HG03469 (cell line): ENCODE measurements around the gene AP5S1.
A peak's percentile ranks its signal among the peaks of the same experiment; 100 is the strongest.

Experiments used
- ATAC-seq: cut with Tn5 transposase; IDR thresholded peaks from one replicate; pipeline ENCODE4 v1.9.1; 2021; ENCODE audit warnings: mild to moderate bottlenecking, moderate library complexity, moderate number of reproducible peaks; ENCODE audit not compliant: unreplicated experiment

The AP5S1 gene, protein sequence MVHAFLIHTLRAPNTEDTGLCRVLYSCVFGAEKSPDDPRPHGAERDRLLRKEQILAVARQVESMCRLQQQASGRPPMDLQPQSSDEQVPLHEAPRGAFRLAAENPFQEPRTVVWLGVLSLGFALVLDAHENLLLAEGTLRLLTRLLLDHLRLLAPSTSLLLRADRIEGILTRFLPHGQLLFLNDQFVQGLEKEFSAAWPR

DNA sequence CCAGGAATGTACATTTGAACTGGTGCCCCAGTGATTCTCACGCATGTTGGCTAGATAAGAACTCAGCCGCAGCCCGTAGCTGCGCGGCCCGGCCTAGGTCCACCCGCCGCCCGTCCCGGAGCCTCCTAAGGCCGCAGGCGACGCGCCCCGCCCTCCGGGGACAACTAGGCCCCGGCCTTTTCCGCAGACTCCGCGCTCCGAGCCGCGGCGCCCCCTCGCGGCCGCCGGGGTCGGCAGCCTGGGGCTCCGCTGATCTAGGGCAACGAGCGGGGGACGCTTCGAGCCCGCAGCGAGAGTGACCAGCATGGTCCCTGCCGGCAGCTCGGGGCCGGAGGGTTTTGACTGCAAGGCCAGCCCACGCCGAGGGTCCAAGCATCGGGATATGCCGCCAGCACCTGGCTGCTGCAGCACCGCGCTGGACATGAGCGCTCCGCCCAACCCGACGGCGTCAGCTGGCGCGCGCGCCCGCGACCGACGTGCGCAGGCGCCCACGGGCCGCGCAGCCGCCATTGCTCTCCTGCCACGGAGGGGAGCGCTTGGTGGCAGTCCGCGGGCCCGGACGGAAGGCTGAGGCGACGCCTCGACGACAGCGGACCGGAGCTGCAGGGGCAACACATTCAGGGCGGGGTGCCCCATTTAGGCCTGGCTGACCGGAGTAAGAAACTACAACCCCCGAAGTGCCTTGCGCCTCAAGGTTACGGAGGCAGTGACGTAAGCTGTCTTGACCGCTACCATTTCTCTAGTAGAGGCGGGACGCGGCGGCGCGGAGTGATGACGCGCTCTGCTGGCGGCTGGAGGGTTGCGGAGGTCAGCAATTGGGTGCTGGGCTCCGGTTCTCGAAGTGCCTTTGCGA is at the start of gene AP5S1:
TSS of gene AP5S1 (plus strand) at position 500 of the 853 bp plus-strand sequence. CDS start 1,571 bp downstream, outside the sequence.
- ATAC-seq: peak; percentile 61

DNA sequence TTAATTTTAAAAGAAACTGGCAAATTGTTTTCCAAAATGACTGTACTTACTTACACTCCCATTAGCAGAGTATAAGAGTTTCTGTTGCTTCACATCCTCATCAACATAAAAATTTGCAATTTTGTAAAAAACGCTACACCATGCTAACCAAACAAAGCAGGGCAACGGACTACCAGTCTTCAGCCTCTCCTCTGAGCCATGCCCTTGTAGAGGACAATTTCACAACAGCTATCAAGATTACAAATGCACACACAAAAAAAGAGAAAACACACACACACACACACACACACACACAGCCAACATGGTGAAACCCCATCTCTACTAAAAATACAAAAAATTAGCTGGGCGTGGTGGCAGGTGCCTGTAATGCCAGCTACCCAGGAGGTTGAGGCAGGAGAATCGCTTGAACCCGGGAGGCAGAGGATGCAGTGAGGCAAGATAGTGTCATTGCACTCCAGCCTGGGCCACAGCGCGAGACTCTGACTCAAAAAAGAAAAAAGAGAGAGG is 48.7 kb upstream of the AP5S1 start:
- no peak for ATAC-seq

DNA sequence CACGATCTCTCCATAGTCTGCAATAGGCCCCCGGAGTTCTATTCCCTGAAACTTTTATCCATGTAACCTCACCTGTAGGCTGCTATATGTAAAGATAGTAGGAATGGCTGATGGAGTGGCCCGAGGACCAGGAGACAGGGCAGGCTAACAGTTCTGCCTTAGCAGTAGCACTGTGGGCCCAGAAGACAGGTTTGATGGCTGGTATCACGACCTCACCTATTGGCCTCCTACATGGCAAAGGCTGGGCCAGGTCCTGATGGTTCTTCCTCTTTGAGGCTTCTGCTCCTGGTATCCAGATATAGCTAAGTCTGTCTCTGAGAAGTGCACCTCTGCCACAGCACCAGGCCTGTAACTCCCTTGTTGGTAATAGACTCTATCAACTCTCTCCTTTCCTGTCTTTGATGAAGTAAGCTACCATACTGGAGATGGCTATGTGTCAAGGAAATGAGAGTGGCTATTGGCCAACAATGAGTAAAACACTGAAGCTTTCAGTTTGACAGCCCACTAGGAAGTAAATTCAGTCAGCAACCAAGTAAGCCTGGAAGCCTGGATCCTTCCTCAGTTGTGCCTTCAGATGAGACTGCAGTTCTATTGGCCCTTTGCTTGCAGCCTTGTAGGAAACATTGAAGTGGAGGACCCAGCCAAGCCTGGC is 44.8 kb upstream of the AP5S1 start:
- no peak for ATAC-seq

DNA sequence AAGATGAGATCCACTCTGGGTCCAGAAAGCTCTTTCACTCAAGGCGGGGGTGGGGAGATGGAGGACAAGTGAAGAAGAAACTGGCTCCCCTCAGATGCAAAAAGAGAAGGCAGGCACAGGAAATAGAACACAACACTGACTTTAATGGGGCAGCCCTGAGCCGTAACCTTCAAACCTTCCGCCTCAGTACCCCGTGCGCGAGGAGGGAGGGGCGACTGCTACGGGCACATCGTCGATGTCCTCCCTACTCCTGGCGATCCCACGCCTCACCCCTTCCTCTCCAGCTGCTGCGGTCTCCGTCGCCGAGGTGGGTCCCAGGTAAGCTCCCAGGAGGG is 43.0 kb upstream of the AP5S1 start:
- no peak for ATAC-seq

DNA sequence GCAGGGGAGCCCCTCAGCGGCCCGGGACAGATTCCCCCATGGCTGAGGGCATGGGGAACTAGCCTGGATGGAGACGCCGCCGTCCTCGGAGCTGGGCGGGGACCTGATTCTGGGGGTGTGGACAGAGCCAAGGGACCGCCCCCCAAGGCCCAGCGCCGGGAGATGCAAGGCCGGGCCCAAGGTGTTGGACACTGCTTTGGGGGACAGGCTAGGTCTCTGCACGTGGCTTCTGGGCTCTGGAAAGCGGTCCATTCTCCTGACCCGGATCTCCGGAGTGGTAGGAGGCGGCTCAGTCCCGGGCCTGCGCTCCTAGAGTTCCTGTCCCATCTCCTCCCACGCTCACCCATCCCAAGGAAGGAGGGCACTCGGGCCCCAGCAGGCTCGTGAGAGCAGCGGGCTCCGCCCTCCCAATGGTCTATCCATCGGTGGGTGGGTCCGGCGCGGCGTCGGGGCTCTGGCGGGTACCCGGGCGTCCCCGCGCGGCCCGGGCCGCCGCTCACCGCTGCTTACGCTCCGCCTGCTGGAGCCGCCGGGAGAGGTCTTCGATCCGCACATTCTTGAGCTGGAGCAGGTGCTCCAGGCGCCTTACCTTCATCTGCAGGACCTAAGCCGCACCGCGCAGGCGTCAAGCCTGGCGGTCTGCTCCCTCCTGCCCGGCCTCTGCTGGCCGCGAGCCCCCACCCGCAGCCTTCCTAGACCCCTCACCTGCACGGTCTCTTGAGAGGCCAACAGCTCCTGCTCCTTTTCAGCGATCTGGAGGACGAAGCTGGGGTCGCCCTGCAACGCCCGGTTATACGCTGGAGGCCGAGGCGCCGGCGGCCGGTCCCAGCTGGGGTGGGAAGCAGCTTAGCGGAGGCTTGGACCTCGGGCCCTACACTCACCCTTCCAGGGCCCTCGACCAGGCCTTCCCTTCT is 42.4 kb upstream of the AP5S1 start:
- ATAC-seq: no peak

DNA sequence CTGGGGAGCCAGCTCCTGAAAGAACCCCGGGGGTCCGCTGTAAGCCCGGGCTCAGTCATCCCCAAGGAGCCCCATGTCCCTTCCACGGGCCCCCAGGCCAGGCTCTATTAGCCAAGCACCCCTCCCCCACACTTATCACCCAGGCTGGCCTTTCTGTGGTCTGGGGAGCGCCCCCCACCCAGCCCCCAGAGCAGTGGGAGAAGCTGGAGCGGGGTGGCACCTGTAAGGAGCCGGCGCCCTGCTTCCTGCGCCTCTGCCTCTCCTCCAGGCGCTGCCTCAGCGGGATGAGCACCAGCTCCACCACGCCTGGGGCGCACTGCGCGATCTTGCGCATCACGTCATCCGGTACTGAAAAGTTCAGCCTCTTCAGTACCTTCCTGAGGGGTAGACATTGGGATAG is 41.4 kb upstream of the AP5S1 start:
- ATAC-seq: no peak

DNA sequence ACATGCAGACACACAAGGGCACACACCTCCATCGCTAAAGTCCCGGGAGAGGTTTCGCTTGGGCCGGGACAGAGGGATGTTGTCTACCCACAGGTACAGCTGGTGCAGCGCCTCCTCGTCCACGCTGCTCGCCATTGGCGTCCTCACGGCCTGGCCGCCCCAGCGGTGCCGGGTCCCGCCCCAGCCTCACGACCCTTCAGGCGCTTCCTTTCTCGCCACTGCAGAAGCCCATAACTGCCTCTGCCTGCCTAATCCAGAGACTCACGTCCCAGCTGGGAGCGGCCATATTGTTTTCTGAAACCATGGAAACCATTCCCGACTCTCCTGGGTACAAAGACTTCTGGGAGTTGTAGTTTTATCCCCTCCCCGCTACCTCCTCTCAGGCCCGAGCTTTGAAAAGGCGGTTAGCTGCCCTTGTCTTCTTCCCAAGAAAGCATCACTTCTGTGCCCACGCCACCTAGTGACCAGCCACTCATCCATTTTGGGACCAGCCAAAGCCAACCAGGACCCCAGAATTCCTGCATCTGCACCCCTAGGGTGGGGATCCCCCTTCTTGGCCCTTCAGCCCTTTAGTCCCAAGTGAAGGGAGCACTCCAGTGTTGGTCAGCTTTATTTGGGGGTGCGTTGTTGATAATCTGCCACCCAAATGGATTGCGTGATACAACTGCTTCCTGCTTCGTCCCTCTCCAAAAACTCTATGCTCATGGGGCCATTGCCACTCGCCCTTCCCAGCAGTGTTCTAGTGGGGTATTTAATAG is 39.0 kb upstream of the AP5S1 start, which contains the start of gene SPEF1:
TSS of gene SPEF1 (minus strand) at position 296 of the 758 bp plus-strand sequence. CDS start at position 135, 161 bp downstream.
- ATAC-seq: peak; percentile 49

DNA sequence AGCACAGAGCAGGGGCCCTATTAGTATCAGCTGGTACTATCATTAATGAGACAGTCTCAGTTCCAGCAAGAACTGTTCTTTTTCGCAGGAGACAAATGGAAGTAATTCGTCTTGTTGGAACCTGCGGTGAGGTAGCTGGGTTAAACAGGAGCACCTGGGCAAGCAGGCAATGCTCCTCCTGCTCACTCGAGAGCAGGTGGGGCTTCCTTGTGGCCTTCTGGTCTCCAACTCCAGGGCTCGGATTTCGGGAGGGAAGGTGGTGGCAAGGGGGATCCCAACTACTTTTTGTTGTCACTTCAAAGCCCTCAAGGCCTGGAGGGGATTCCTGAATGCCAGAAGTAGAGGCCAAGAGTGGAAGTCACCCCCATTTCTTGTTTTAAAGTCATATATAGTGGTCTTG is 37.8 kb upstream of the AP5S1 start:
- ATAC-seq: no peak

DNA sequence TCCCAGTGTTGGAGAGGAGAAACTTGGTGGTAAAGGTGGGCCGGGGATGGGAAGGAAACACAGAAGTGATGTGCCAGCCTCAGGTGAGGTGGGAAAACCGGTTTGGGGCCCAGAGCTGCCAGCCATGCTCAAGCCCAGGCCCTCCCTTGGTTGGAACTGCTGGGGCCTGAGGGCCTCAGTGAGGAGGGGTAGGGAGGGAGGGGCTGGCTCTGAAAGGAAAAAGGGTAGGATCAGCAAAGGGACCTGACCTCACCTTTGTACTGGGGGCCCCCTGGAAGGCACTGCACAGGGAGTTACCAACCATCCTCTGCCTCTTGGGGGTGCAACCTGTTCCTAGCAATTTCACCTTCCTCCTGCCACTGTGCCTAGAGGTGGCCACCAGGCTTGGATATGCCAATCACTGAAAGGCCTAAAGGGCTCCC is 37.3 kb upstream of the AP5S1 start:
- ATAC-seq: no peak

DNA sequence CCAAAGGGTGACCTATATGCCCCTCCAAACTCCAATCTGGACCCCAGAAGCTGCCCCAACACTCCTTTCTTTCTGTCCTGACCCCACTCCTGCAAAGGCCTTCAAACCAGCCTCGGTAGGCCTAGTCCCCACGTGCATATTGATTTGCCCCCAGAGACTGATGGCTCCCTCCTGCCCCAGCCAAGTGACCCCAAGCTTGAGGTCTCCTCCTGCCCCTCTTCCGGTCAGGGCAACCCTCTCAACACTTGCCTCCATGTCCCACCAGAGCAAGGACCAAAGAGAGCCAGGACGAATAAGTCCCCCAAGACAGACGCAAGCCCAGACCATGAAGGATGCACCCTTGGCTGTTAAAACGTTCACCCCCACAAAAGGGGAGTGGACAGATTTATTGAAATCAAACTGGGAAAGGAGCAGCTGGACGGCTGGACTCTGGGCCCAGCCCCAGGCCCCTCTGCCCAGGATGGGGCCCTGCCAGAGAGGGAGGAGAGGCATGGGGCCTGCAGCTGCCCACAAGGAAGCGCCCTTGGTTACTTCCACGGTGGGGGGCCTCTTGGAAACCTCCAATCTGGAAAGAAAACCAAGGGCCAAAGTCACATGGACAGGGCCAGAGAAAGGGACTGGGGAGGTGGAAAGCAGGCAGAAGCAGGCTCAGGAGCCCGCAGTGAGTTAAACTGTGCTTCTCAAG is 36.7 kb upstream of the AP5S1 start:
- no peak for ATAC-seq

DNA sequence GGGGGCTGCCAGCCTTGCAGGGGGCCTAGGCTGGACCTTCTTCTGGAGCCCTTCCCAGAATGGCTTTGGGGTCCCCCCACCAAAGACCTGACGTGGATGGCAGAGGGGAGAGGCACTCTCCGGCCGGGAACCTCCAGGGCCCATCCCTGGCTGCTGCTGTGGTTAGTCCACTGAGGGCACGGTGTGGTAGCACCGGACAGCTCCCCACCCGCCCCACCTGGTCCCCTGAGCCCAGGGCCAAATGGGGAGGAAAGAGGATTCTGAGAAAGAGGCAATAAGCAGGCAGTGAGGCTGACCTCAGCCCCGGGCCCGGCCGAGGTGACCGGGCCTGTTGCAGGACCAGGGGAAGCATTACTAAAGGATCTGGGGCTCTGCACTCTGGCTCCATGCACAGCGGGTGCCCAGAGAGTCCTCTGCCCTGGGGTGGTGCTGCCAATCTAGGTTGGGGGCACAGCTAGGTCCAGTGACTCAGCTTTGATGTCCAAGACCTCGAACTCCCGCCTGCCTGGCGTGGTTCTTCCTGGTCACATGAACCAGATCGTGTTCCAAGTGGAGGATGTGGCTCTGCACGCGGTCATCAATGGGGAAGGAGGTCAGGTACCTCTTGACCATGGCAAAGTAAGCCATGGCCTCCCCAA is 36.0 kb upstream of the AP5S1 start:
- no peak for ATAC-seq

DNA sequence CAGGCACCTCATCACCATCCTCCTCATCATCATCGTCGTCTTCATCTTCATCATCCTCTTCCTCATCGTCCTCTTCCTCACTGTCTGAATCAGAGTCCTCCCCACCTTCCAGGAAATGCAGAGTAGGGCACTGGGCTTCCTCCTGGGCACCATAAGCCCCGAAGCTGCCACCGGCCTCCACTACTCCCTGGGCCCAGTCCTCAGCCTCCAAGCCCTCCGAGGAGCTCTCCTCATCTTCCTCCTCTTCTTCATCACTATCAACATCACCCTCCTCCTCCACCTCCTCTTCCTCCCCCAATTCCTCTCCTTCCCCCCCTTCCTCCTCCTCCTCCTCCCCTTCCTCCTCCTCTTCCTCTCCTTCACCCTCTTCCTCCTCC is 35.5 kb upstream of the AP5S1 start:
- ATAC-seq: no peak

DNA sequence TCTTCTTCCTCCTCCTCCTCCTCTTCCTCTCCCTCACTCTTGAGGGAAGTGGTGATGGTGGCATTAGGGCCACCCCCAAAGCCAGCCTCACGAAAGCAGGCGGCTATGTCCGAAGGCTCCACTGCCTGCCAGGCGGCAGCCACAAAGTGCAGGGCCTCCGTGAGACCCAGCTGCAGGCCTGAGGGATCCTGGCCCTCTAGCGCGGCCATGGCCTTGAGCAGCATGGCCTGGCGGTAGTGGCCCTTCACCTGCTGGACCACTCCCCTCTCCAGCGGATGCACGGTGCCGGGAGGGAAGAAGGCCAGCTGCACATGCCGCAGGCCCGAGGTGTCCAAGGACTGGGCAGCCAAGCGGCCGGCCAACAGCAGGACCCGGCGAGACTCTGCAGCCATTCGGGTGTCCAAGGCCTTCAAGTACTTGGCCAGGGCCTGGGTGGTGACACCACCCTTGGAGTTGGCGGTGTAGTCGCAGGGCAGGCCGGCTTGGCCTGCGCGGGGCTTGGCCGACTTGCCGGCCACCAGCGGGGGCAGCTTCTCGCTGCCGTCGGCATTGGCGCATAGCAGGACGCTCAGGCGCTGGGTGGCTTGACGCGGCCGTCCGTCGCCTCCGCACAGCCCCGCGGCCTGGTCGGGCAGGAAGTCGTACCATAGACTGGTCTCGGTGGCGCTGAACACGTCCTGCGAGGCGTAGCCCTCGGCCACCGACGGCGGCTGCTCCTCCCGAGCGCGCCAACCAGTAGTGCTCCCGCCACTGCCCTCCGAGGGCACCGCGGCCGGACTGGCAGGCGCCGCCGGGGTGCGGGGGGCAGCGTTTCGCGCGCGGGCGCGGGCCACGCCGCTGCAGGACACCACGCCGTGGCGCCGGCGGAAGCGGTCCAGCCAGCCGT is 34.9 kb upstream of the AP5S1 start:
- no peak for ATAC-seq

DNA sequence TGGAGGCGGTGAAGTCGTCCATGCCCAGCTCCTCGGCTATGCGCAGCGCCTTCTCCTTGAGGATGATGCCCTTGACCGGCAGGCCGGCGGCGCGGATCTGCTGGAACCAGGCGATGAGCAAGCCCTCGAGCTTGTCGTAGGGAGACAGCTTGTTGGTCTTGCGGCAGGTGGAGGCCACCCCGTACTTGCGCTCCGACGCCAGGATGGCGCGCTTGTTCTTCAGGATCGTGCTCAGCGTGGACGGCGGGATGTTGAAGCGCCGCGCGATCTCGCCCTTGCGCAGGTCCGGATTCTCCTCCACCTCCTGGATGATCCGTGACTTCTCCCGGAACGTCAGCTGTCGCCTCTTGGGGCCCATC is 34.2 kb upstream of the AP5S1 start:
- ATAC-seq: no peak

DNA sequence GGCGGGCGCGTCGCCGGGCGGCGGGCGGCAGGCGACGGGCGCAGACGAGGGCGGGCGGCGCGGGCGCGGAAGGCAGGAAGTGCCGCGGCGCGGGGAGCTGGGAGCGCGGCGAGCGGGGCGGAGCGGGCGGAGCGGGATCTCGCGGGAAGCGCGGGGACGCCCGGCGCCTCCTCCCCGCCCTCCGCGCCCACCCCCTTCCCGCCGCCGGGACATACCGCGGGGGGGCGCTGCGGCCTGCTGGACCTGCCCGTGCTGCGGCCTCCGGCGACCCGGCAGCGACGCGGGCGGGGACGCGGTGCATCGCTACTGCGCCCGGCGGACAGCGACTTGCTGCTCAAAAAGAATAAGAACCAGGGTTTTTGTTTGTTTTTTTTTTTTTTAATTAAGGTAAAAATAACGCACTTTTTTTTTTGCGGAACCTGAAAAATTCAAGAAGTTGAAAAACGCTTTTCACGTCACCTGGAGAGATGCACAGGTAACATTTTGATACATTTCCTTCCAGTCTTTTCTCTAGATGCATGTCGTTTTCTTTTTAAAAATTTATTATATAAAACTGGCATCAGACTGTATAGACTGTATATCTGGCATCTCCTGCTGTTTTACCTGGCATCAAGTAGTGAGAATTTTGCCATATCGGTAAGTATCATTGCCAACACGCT is 33.6 kb upstream of the AP5S1 start, which contains the start of gene CENPB:
TSS of gene CENPB (minus strand) at position 76 of the 659 bp plus-strand sequence. CDS start 257 bp downstream, outside the sequence.
- peak; percentile 63 for ATAC-seq

DNA sequence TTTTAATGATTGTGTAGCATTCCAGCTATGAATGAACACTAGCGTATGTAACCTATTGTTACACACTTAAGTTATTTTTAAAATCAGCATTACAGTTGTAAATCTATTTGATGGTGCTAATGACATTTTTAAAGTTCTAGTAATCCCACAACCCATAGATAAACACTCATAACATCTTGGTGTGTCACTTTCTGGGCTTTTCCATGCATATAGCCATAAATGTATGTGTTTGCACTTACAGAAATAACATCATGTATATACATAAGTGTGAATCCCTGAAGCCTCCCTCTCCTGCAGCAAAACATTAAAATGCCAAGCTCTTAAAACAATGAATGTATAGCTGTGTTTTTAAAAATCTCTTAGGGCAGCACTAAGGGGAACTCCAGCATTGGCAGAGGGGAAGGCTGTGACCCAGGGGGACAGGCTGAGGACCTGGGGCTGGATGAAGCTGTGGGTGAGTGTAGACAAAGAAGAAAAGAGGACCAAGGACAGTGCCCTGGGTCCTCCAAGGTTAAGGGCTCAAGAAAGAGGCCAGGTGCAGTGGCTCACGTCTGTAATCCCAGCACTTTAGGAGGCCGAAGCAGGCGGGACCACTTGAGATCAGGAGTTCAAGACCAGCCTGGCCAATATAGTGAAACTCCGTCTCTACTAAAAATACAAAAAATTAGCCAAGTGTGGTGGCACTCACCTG is 32.9 kb upstream of the AP5S1 start:
- no peak for ATAC-seq

DNA sequence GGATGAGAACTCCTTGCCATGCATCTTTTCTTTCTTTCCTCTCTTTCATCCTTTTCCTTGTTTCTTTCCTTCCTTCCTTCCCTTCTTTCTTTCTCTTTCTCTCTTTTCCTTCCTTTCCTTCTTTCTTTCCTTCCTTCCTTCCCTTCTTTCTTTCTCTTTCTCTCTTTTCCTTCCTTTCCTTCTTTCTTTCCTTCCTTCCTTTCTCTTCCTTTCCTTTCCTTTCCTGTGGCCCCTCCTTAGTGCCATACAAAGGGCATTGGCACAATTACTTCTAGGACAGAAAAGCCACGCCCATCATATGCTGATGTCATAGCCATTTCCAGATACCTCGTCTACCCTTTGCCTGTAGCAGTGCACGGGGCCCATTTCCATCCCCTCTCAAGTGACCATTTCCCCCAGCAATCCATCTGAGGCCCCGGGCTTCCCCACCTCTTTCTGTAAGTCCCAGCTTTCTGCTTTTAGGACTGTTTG is 31.6 kb upstream of the AP5S1 start:
- no peak for ATAC-seq
